NT2/D1 (cell line): Measurements from ENCODE around the gene IGSF9.

ENCODE experiments used
- SUZ12 ChIP-seq: IDR thresholded peaks from 2 replicates; pipeline ENCODE4 v1.6.1; 2011; ENCODE audit not compliant: insufficient read length, insufficient read depth; ENCODE audit errors: extremely low read depth
- YY1 ChIP-seq: IDR thresholded peaks from 2 replicates; pipeline ENCODE4 v1.6.1; 2011; ENCODE audit not compliant: insufficient read length, insufficient read depth

GRCh38 chr1:159917533-159918351 is 27.7 kb downstream of the IGSF9 start:
- no peak for TF ChIP-seq SUZ12
- TF ChIP-seq YY1 = no peak
